ENCODE results near the gene ZNF500. TPM values are rescaled to one million over a fixed set of nuclear protein-coding genes. Genes with fewer than 3 reads are reported as not detected.
"Not testable (repeated sequence)": the region's sequence is repeated elsewhere in the genome, so short reads cannot be mapped to it uniquely, and the experiment has no call there.

Gene ZNF500
- polyA plus RNA-seq, 1 donor, result 10.4 TPM

GRCh38 chr16:4787068-4787467 is 20.1 kb upstream of the ZNF500 start:
- Histone ChIP-seq H3K27ac (ENCODE audit: low read length) (no peak overlapping the region), H3K4me3 (ENCODE audit: low read length) (no peak overlapping the region), H3K36me3 (ENCODE audit: control insufficient read depth, insufficient read depth, low read length) (no peaks in the 10 kb centered on the region), H3K4me1 (ENCODE audit: control insufficient read depth, insufficient read depth, low read length) (peaks cover 14% of the 10 kb centered on the region), H3K27me3 (ENCODE audit: control insufficient read depth, insufficient read depth, low read length) (no peaks in the 10 kb centered on the region), H3K9me3 (ENCODE audit: control insufficient read depth, low read depth, low read length) (no peaks in the 10 kb centered on the region)
- no CpG with 5 or more reads among the region's 8 CpGs for WGBS (ENCODE audit: insufficient coverage, low lambda C conversion rate)
- DNase-seq, result no peak

DNA sequence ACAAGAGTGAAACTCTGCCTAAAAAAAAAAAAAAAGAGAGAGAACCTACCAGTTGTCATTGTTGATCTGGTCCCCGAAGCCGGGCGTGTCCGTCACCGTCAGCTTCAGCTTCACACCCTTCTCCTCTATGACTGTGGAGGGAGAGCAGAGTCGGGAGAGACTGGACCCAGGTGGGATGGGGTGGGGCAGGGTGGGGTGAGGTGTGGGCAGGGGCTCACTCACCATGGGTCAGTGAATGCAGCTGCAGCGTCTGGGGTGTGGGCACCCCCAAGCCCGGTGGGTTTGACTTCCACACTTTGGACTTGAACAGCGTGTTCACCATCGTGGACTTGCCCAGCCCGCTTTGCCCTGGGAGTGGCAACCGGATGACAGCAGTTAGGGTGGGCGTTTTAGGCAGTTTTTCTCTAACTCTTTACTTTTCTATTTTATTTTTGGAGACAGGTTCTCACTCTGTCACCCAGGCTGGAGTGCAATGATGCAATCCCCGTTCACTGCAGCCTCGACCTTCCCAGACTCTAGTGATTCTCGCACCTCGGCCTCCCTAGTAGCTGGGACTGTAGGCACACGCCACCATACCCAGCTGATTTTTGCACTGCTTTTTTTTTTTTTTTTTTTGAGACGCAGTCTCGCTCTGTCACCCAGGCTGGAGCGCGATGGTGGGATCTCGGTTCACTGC is 18.9 kb upstream of the ZNF500 start:
- Histone ChIP-seq H3K4me3 (ENCODE audit: low read length) (no peak overlapping the region), H3K4me1 (ENCODE audit: control insufficient read depth, insufficient read depth, low read length) (peaks cover 14% of the 10 kb centered on the region), H3K9me3 (ENCODE audit: control insufficient read depth, low read depth, low read length) (no peaks in the 10 kb centered on the region), H3K36me3 (ENCODE audit: control insufficient read depth, insufficient read depth, low read length) (no peaks in the 10 kb centered on the region), H3K27ac (ENCODE audit: low read length) (no peak overlapping the region), H3K27me3 (ENCODE audit: control insufficient read depth, insufficient read depth, low read length) (no peaks in the 10 kb centered on the region)
- no peak for DNase-seq
- WGBS (ENCODE audit: insufficient coverage, low lambda C conversion rate), result no CpG with 5 or more reads among the region's 23 CpGs

GRCh38 chr16:4784444-4784987 is 17.6 kb upstream of the ZNF500 start:
- not testable (repeated sequence) for H3K4me3 ChIP-seq (ENCODE audit: low read length); H3K9me3 ChIP-seq (ENCODE audit: control insufficient read depth, low read depth, low read length); DNase-seq; H3K36me3 ChIP-seq (ENCODE audit: control insufficient read depth, insufficient read depth, low read length); H3K27ac ChIP-seq (ENCODE audit: low read length); H3K27me3 ChIP-seq (ENCODE audit: control insufficient read depth, insufficient read depth, low read length)
- peaks cover 14% of the 10 kb centered on the region for H3K4me1 ChIP-seq (ENCODE audit: control insufficient read depth, insufficient read depth, low read length)
- 100% methylated on average over 2 of the region's 14 CpGs for WGBS (ENCODE audit: insufficient coverage, low lambda C conversion rate)

- no peaks in the 10 kb centered on the region for H3K9me3 ChIP-seq (ENCODE audit: control insufficient read depth, low read depth, low read length)
- H3K4me1 ChIP-seq (ENCODE audit: control insufficient read depth, insufficient read depth, low read length), result peaks cover 14% of the 10 kb centered on the region
- WGBS (ENCODE audit: insufficient coverage, low lambda C conversion rate), result no CpG with 5 or more reads among the region's 16 CpGs
- no peak overlapping the region for H3K27ac ChIP-seq (ENCODE audit: low read length)
- H3K36me3 ChIP-seq (ENCODE audit: control insufficient read depth, insufficient read depth, low read length), result no peaks in the 10 kb centered on the region
- no peak for DNase-seq
- H3K4me3 ChIP-seq (ENCODE audit: low read length), result no peak overlapping the region
- H3K27me3 ChIP-seq (ENCODE audit: control insufficient read depth, insufficient read depth, low read length), result no peaks in the 10 kb centered on the region
Measured at GRCh38 chr16:4783951-4784336, 17.0 kb upstream of the ZNF500 start.

GRCh38 chr16:4783251-4783950 is 16.4 kb upstream of the ZNF500 start:
- Histone ChIP-seq H3K4me1 (ENCODE audit: control insufficient read depth, insufficient read depth, low read length) (peaks cover 13% of the 10 kb centered on the region), H3K27ac (ENCODE audit: low read length) (no peak overlapping the region), H3K36me3 (ENCODE audit: control insufficient read depth, insufficient read depth, low read length) (no peaks in the 10 kb centered on the region), H3K4me3 (ENCODE audit: low read length) (no peak overlapping the region), H3K9me3 (ENCODE audit: control insufficient read depth, low read depth, low read length) (no peaks in the 10 kb centered on the region), H3K27me3 (ENCODE audit: control insufficient read depth, insufficient read depth, low read length) (no peaks in the 10 kb centered on the region)
- DNase-seq, result no peak
- no CpG with 5 or more reads among the region's 25 CpGs for WGBS (ENCODE audit: insufficient coverage, low lambda C conversion rate)

GRCh38 chr16:4780235-4780634 is 13.3 kb upstream of the ZNF500 start:
- WGBS (ENCODE audit: insufficient coverage, low lambda C conversion rate), result 100% methylated on average over 1 of the region's 4 CpGs
- no peaks in the 10 kb centered on the region for H3K4me1 ChIP-seq (ENCODE audit: control insufficient read depth, insufficient read depth, low read length)
- no peaks in the 10 kb centered on the region for H3K36me3 ChIP-seq (ENCODE audit: control insufficient read depth, insufficient read depth, low read length)
- no peak overlapping the region for H3K27ac ChIP-seq (ENCODE audit: low read length)
- no peaks in the 10 kb centered on the region for H3K27me3 ChIP-seq (ENCODE audit: control insufficient read depth, insufficient read depth, low read length)
- H3K9me3 ChIP-seq (ENCODE audit: control insufficient read depth, low read depth, low read length), result no peaks in the 10 kb centered on the region
- H3K4me3 ChIP-seq (ENCODE audit: low read length), result no peak overlapping the region
- DNase-seq, result no peak

DNA sequence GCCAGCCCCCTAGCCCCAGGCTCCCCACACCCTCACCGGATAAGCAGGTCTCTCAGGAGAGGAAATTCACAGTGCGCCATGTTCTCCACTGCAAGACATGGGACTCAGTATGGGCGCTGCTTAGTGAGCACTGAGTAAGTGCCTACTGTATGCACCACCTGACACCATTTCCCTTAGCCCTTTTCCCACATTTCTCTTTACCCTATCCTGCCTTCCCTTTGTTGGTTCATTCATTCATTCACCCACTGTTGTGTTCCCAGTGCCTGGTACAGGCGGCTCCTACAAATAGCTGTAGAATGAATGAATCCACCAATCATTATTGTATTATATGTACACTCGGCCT is 11.1 kb upstream of the ZNF500 start:
- Histone ChIP-seq H3K27ac (ENCODE audit: low read length) (no peak overlapping the region), H3K4me1 (ENCODE audit: control insufficient read depth, insufficient read depth, low read length) (no peaks in the 10 kb centered on the region), H3K27me3 (ENCODE audit: control insufficient read depth, insufficient read depth, low read length) (no peaks in the 10 kb centered on the region), H3K36me3 (ENCODE audit: control insufficient read depth, insufficient read depth, low read length) (no peaks in the 10 kb centered on the region), H3K4me3 (ENCODE audit: low read length) (no peak overlapping the region), H3K9me3 (ENCODE audit: control insufficient read depth, low read depth, low read length) (no peaks in the 10 kb centered on the region)
- WGBS (ENCODE audit: insufficient coverage, low lambda C conversion rate), result 100% methylated on average over 1 of the region's 5 CpGs
- no peak for DNase-seq

- H3K4me1 ChIP-seq (ENCODE audit: control insufficient read depth, insufficient read depth, low read length), result no peaks in the 10 kb centered on the region
- H3K36me3 ChIP-seq (ENCODE audit: control insufficient read depth, insufficient read depth, low read length), result no peaks in the 10 kb centered on the region
- H3K4me3 ChIP-seq (ENCODE audit: low read length), result no peak overlapping the region
- H3K27me3 ChIP-seq (ENCODE audit: control insufficient read depth, insufficient read depth, low read length), result no peaks in the 10 kb centered on the region
- no peak for DNase-seq
- no peak overlapping the region for H3K27ac ChIP-seq (ENCODE audit: low read length)
- no CpG with 5 or more reads among the region's 17 CpGs for WGBS (ENCODE audit: insufficient coverage, low lambda C conversion rate)
- no peaks in the 10 kb centered on the region for H3K9me3 ChIP-seq (ENCODE audit: control insufficient read depth, low read depth, low read length)
Measured at GRCh38 chr16:4777339-4778049, 10.5 kb upstream of the ZNF500 start.

DNA sequence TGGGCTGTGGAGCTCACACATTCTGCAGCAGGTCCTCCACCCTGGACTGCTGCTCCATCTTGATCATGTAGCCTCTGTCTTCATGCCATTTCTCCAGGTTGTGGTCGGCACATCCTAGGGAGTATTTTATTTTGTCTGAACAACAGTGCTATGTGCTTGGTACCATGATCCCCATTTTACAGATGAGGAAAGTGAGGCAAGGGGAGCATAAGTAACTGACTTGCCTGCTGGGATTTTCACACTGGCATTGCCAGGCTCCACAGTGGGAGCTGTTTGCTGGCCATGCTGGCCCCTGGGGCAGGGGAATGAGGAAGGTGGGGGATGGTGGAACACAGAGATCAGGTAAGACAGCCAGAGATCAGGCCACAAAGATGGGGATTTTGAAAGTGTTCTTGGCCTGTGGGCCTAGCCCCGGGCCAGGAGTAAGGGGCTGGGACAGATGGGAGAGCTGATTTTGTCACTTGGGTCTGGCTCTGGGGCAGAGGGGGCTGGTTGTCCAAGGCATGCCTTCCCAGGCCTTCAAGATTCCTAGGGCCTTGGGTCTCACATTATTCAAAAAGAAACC is 9.3 kb upstream of the ZNF500 start:
- Histone ChIP-seq H3K27ac (ENCODE audit: low read length) (no peak overlapping the region), H3K27me3 (ENCODE audit: control insufficient read depth, insufficient read depth, low read length) (no peaks in the 10 kb centered on the region), H3K9me3 (ENCODE audit: control insufficient read depth, low read depth, low read length) (no peaks in the 10 kb centered on the region), H3K4me1 (ENCODE audit: control insufficient read depth, insufficient read depth, low read length) (no peaks in the 10 kb centered on the region), H3K36me3 (ENCODE audit: control insufficient read depth, insufficient read depth, low read length) (no peaks in the 10 kb centered on the region), H3K4me3 (ENCODE audit: low read length) (no peak overlapping the region)
- no peak for DNase-seq
- WGBS (ENCODE audit: insufficient coverage, low lambda C conversion rate), result no CpG with 5 or more reads among the region's 2 CpGs

- Histone ChIP-seq H3K36me3 (ENCODE audit: control insufficient read depth, insufficient read depth, low read length) (no peaks in the 10 kb centered on the region), H3K27ac (ENCODE audit: low read length) (no peak overlapping the region), H3K4me1 (ENCODE audit: control insufficient read depth, insufficient read depth, low read length) (no peaks in the 10 kb centered on the region), H3K4me3 (ENCODE audit: low read length) (no peak overlapping the region), H3K27me3 (ENCODE audit: control insufficient read depth, insufficient read depth, low read length) (no peaks in the 10 kb centered on the region), H3K9me3 (ENCODE audit: control insufficient read depth, low read depth, low read length) (no peaks in the 10 kb centered on the region)
- WGBS (ENCODE audit: insufficient coverage, low lambda C conversion rate), result no CpG with 5 or more reads among the region's 13 CpGs
- DNase-seq, result no peak
Measured at GRCh38 chr16:4775005-4775404, 8.0 kb upstream of the ZNF500 start.

Measured in large intestine (tissue), 3 donors.